NCI-H1417 (cell line): Measurements from ENCODE around the gene CNTNAP5.

ENCODE experiments used
- DNase-seq, 3 experiments: peaks; one replicate each; lab custom pipeline; 2025; lab: John Stamatoyannopoulos, UW

CNTNAP5 gene

GRCh38 chr2:124898827-124899226 is 873.7 kb downstream of the CNTNAP5 start:
- DNase-seq: no peak

GRCh38 chr2:124908411-124908810 is 883.3 kb downstream of the CNTNAP5 start:
- no peak for DNase-seq

GRCh38 chr2:124911560-124911959 is 886.5 kb downstream of the CNTNAP5 start:
- no peak for DNase-seq

GRCh38 chr2:124913868-124914267 is 888.8 kb downstream of the CNTNAP5 start:
- no peak for DNase-seq

- DNase-seq: no peak
Measured at GRCh38 chr2:124915567-124915966, 890.5 kb downstream of the CNTNAP5 start.

GRCh38 chr2:124919296-124919695 is 894.2 kb downstream of the CNTNAP5 start:
- DNase-seq: no peak

GRCh38 chr2:124920448-124920847 is 895.4 kb downstream of the CNTNAP5 start:
- DNase-seq: no peak

- DNase-seq: no peak
Measured at GRCh38 chr2:124921191-124921590, 896.1 kb downstream of the CNTNAP5 start.

GRCh38 chr2:124923097-124923496 is 898.0 kb downstream of the CNTNAP5 start:
- no peak for DNase-seq

GRCh38 chr2:124933883-124934282 is 908.8 kb downstream of the CNTNAP5 start:
- no peak for DNase-seq

GRCh38 chr2:124953921-124954320 is 928.8 kb downstream of the CNTNAP5 start:
- no peak for DNase-seq

- DNase-seq: no peak
Measured at GRCh38 chr2:124959581-124959980, 934.5 kb downstream of the CNTNAP5 start.

GRCh38 chr2:124961132-124961531 is 936.0 kb downstream of the CNTNAP5 start:
- no peak for DNase-seq
